Stomach (tissue), 4 donors: ENCODE measurements around the gene ASTN2.

Experiments
- CTCF ChIP-seq, 7 experiments: fragments of 450-650 bp in 4 of 7; fragments of 200-600 bp in 3 of 7; sonication (generic) in 3 of 7; IDR thresholded peaks; one replicate each; pipeline ENCODE4 v1.5.1; 2016 to 2019; ENCODE audit warnings: antibody characterized with exemption in 7 of 7, control low read depth in 2 of 7, mild to moderate bottlenecking in 1 of 7
- POLR2A ChIP-seq, 4 donors: fragments of 450-650 bp; IDR thresholded peaks; one replicate each; pipeline ENCODE4 v1.6.1; 2016; ENCODE audit warnings: antibody characterized with exemption in 4 of 4, control low read depth in 2 of 4, mild to moderate bottlenecking in 1 of 4, moderate library complexity in 1 of 4
- POLR2AphosphoS5 ChIP-seq, 3 donors: sonication (generic); formaldehyde crosslinking; IDR thresholded peaks; one replicate each; pipeline ENCODE4 v1.6.1; 2016; ENCODE audit warnings: antibody characterized with exemption in 3 of 3

DNA sequence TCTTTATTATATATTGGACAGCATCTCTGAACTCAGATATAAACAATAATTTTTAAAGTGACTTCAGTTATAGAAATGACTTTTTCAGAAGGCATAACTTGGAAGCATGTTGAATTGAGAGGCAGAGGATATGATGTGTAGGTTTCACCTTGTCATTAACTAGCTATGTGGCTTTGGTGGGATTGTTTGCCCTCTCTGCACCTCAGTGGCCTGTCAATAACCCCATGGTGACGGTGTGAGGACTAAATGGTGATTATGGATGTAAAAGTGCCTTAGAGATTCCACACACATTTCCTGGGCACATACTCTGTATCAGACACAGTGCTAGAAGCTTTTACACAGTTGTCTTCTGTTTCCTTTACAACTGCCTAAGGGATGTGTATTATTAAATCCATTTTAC is 962.6 kb downstream of the ASTN2 start:
- TF ChIP-seq CTCF (IDR thresholded peaks at IDR 0.05) (no peak), POLR2A (IDR thresholded peaks at IDR 0.05) (no peak), POLR2AphosphoS5 (IDR thresholded peaks at IDR 0.05) (no peak)
